ENCODE results near the gene TEX44.

DNA sequence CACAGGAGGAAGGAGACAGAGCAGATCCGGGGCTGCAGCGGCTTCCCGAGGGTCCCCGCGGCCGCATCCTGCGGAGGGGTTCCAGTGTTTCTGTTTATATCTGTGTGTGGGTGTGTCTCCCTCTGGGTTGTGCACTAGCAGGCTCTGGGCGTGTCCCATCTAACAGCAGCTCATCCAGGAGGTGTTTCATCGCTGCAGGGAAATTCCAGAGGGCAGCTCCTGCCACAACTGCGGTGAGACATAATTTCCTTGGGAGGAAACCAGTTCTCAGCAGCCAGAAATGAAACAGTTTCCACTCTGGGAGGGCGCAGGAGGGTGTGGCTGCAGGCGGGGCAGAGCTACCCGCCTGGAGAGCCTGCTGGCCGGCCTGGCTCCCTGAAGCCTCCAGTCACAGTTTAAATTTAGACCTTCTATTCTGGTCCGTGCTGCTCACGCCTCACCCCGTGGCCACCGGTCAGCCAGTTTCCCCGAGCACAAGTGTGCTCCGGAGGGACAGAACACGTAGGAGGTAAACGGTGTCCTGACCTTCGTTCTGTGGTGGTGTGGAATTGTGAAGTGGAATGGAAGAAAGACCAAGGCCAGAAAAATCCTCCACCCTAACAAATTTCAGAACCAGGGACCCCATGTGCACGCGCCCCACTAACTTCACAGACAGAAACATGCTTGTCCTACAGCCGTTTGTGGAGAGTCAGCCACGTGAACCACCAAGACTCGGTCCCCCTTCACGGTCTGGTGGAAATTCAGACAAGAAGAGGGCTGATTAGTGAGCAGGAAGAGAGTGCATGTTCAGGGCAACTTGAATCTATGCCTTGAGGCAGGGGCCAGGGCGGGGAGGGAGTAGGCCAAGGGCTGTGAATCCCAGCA is 50.2 kb downstream of the TEX44 start:
- TF ChIP-seq FOXK2 (IDR thresholded peaks at IDR 0.05) (no peak), TARDBP (IDR thresholded peaks at IDR 0.05) (no peak), BHLHE40 (IDR thresholded peaks at IDR 0.05; ENCODE audit: borderline replicate concordance) (no peak), HDGF (IDR thresholded peaks at IDR 0.05; ENCODE audit: borderline replicate concordance) (no peak), FOXM1 (IDR thresholded peaks at IDR 0.05; ENCODE audit: borderline replicate concordance) (no peak), NFRKB (IDR thresholded peaks at IDR 0.05) (no peak), L3MBTL2 (conservative IDR thresholded peaks at IDR 0.05) (no peak; the same call in 1 of the 2 replicates), SP1 (IDR thresholded peaks at IDR 0.05) (no peak), FOXA1 (IDR thresholded peaks at IDR 0.05) (no peak), LEF1 (IDR thresholded peaks at IDR 0.05; ENCODE audit: borderline replicate concordance) (no peak), CTBP1 (IDR thresholded peaks at IDR 0.05; ENCODE audit: borderline replicate concordance) (no peak)
